K562 (cell line): Measurements from ENCODE around the gene MAP4. TPM values are rescaled to one million over a fixed set of nuclear protein-coding genes. Genes with fewer than 3 reads are reported as not detected.
A peak's percentile ranks its signal among the peaks of the same experiment; 100 is the strongest.

Experiments
- ATAC-seq: fragments of 200-7000 bp; cut with Tn5 transposase; 3 replicates; pipeline ENCODE4 v1.9.1; 2020; ENCODE audit warnings: moderate library complexity
- BruUV-seq: library from RNA; stranded (reverse); fragments of 400-500 nt; replicated peaks from 2 replicates; lab custom pipeline; 2021; lab: Mats Ljungman, UMichigan
- CTCF ChIA-PET: fragments of 300-600 bp; formaldehyde crosslinking; extraction: SDS; loops from one replicate; lab custom pipeline; 2021; ENCODE audit warnings: low intra/inter-chr PET ratio; lab: Yijun Ruan, JAX
- POLR2A ChIA-PET: fragments of 300-600, 350-650 bp; sonication (Branson Sonifier 250); formaldehyde crosslinking; extraction: SDS; loops from one replicate; lab custom pipeline; 2021; ENCODE audit warnings: antibody characterized with exemption, inconsistent platforms; lab: Yijun Ruan, JAX
- DNase-seq, 4 experiments: peaks; one replicate each; pipeline versions ENCODE4 v3.0.0 to v3.0.0-alpha.2; 2011 to 2018; ENCODE audit warnings: low spot score in 3 of 4, mixed read lengths in 3 of 4; ENCODE audit errors: extremely low read depth in 1 of 4
- FAIRE-seq: peaks from 2 replicates; lab custom pipeline; 2011; peaks lifted over from hg19 to GRCh38; lab: Jason Lieb, UNC
- H2AFZ ChIP-seq: 2 replicates; pipeline ENCODE4 v1.6.0; 2011; ENCODE audit warnings: low read depth, low read length, control low read depth, inconsistent platforms
- H3K27ac ChIP-seq: fragments of 200-600 bp; 3 replicates; pipeline ENCODE4 v1.8.0; 2011; ENCODE audit warnings: low read depth, mild to moderate bottlenecking, control low read depth, inconsistent platforms, low read length, moderate library complexity, mixed read lengths; ENCODE audit errors: extremely low read depth
- H3K27me3 ChIP-seq, 2 experiments: fragments of 300-600 bp in 1 of 2; 2 replicates in 1 of 2; 3 replicates in 1 of 2; pipeline versions ENCODE4 v1.6.0 to v1.8.0; 2011; ENCODE audit warnings: inconsistent platforms in 2 of 2, low read length in 2 of 2, mild to moderate bottlenecking in 1 of 2, mixed read lengths in 1 of 2, moderate library complexity in 1 of 2; ENCODE audit not compliant: control insufficient read depth in 2 of 2, insufficient read depth in 2 of 2
- H3K36me3 ChIP-seq: fragments of 300-600 bp; 3 replicates; pipeline ENCODE4 v1.8.0; 2011; ENCODE audit warnings: mild to moderate bottlenecking, low read length, inconsistent platforms; ENCODE audit not compliant: control insufficient read depth, insufficient read depth
- H3K4me1 ChIP-seq, 2 experiments: fragments of 200-600 bp in 1 of 2; replicated peaks in 1 of 2; 2 replicates in 1 of 2; 3 replicates in 1 of 2; pipeline versions ENCODE4 v1.5.1 to v1.8.0; 2011; ENCODE audit warnings: inconsistent platforms in 2 of 2, low read length in 2 of 2, mild to moderate bottlenecking in 1 of 2, mixed read lengths in 1 of 2, moderate library complexity in 1 of 2; ENCODE audit not compliant: control insufficient read depth in 2 of 2, insufficient read depth in 2 of 2
- H3K4me2 ChIP-seq: 2 replicates; pipeline ENCODE4 v1.6.1; 2011; ENCODE audit warnings: low read length, control low read depth, inconsistent platforms, mixed read lengths; ENCODE audit not compliant: insufficient read depth
- H3K4me3 ChIP-seq: fragments of 200-600 bp; sonication (generic), shearing (Covaris generic); 2 replicates; pipeline ENCODE4 v1.5.1; 2016; ENCODE audit warnings: control low read depth, inconsistent platforms
- H3K79me2 ChIP-seq: fragments of 200-600 bp; 3 replicates; pipeline ENCODE4 v1.8.0; 2011; ENCODE audit warnings: low read length, inconsistent platforms; ENCODE audit not compliant: control insufficient read depth, insufficient read depth
- H3K9ac ChIP-seq, 2 experiments: 2 replicates each; pipeline versions ENCODE4 v1.6.0 to v1.6.1; 2011; ENCODE audit warnings: low read depth in 2 of 2, low read length in 2 of 2, control low read depth in 1 of 2, inconsistent platforms in 1 of 2, mild to moderate bottlenecking in 1 of 2, mixed read lengths in 1 of 2; ENCODE audit not compliant: insufficient read depth in 1 of 2
- H3K9me1 ChIP-seq: one replicate; pipeline ENCODE4 v1.6.0; 2011; ENCODE audit warnings: inconsistent platforms, mild to moderate bottlenecking, low read length, moderate library complexity; ENCODE audit not compliant: control insufficient read depth, insufficient read depth
- H3K9me3 ChIP-seq: replicated peaks from 2 replicates; pipeline ENCODE4 v1.5.1; 2011; ENCODE audit warnings: low read depth, low read length, inconsistent platforms; ENCODE audit not compliant: control insufficient read depth, insufficient read depth
- H4K20me1 ChIP-seq: replicated peaks from 2 replicates; pipeline ENCODE4 v1.6.1; 2011; ENCODE audit warnings: low read length, inconsistent platforms, mixed read lengths; ENCODE audit not compliant: control insufficient read depth, insufficient read depth
- CHD4 ChIP-seq: fragments of 200-600 bp; sonication (generic); IDR thresholded peaks from 3 replicates; pipeline ENCODE4 v1.6.1; 2012; ENCODE audit warnings: low read depth, mild to moderate bottlenecking, mixed read lengths, low read length, inconsistent platforms; ENCODE audit not compliant: insufficient read depth, insufficient replicate concordance, poor library complexity, severe bottlenecking
- DPF2 ChIP-seq: fragments of 450-650 bp; IDR thresholded peaks from 2 replicates; pipeline ENCODE4 v1.6.1; 2016
- MYNN ChIP-seq, 2 experiments: sonication (generic); formaldehyde crosslinking in 1 of 2; IDR thresholded peaks; 2 replicates each; pipeline versions ENCODE4 v1.5.0 to v1.6.1; 2016 to 2020; ENCODE audit warnings: antibody characterized with exemption in 1 of 2, missing genetic modification reagents in 1 of 2
- POLR2B ChIP-seq: fragments of 450-650 bp; IDR thresholded peaks from 2 replicates; pipeline ENCODE4 v1.6.1; 2018; ENCODE audit warnings: low read depth; ENCODE audit not compliant: partially characterized antibody
- ZBTB40 ChIP-seq, 2 experiments: fragments of 450-650 bp in 1 of 2; sonication (generic) in 1 of 2; formaldehyde crosslinking in 1 of 2; IDR thresholded peaks; 2 replicates each; pipeline versions ENCODE4 v1.7.1 to v1.9.0; 2016 to 2022; ENCODE audit warnings: inconsistent platforms in 1 of 2, mild to moderate bottlenecking in 1 of 2, missing genetic modification reagents in 1 of 2
- ZNF197 ChIP-seq: fragments of 200-800 bp; sonication (Bioruptor generic); IDR thresholded peaks from 2 replicates; pipeline ENCODE4 v1.6.1; 2016; ENCODE audit warnings: low read depth, missing genetic modification characterization, missing compliant biosample characterization
- WGBS: fragments of 100-300 bp; shearing (Covaris generic); methylation state at CpG from one replicate; pipeline ENCODE4 v1.1.6; 2016; ENCODE audit warnings: low coverage, mixed read lengths; ENCODE audit not compliant: insufficient coverage; ENCODE audit errors: missing lambda C conversion rate; 5-methylcytosine and 5-hydroxymethylcytosine counted together
- in situ Hi-C: fragments of 300-500 bp; cut with MboI; formaldehyde crosslinking; loops from 4 replicates; pipeline ENCODE4 v1.15.0; 2018; ENCODE audit warnings: inconsistent platforms, mixed read lengths
- intact Hi-C: fragments of 100-400 bp; cut with micrococcal nuclease; formaldehyde crosslinking; loops from 2 replicates; pipeline ENCODE4 v1.14.2; 2022
- polyA plus RNA-seq, 8 experiments: library from polyadenylated mRNA; depleted of rRNA in 4 of 8; stranded (reverse) in 5 of 8; unstranded in 3 of 8; fragments of >200 nt; fragmentation: Nextera tagmentation in 2 of 8; fragmentation: Illumina TruSeq in 1 of 8; extraction: Ambion mirVana in 2 of 8; extraction: Trizol in 1 of 8; gene quantifications; 2 replicates each; pipeline versions ENCODE4 v1.2.1 to v1.2.3, GENCODE V29; 2011 to 2014; ENCODE audit warnings: inconsistent platforms in 1 of 8, missing spikeins in 1 of 8
- total RNA-seq, 7 experiments: library from RNA; depleted of rRNA in 6 of 7; stranded (reverse); fragments of >200 nt in 6 of 7; fragmentation: Illumina TruSeq in 2 of 7; extraction: Trizol in 2 of 7; gene quantifications; 2 replicates each; pipeline versions ENCODE4 v1.2.1 to v1.2.3, GENCODE V29; 2011 to 2021; ENCODE audit warnings: low replicate concordance in 1 of 7

The MAP4 gene
- total and polyA plus RNA-seq, 9 of the 15 experiments (the other 6 are each of a cell fraction or from before 2014, with no cell fraction given): 13.3 to 141 (median 36.8) TPM

- TF ChIP-seq CHD4 (no peak), DPF2 (no peak), ZNF197 (CRISPR knock-in tag) (no peak), MYNN (IDR thresholded peaks at IDR 0.05) (peak; percentile 28; the same call in 1 of the 2 replicates), MYNN (CRISPR knock-in tag; IDR thresholded peaks at IDR 0.05) (no peak)
- TF ChIP-seq, all 486 proteins: peak for 16
These were observed 165.4 kb downstream of the MAP4 start (continued) for GRCh38 chr3:47850564-47851410.

GRCh38 chr3:47849699-47850563 is 166.3 kb downstream of the MAP4 start:
- DNase-seq: peak in 2 of 4 experiments; percentile 46 to 60
- no peaks in the 10 kb centered on the region for H3K9me3 ChIP-seq
- WGBS: 90% methylated on average over 34 of the region's 35 CpGs
- H3K4me3 ChIP-seq: no peak overlapping the region
- H3K4me2 ChIP-seq: no peak overlapping the region
- intact Hi-C loops (loop anchor here (1.0 to 5.0 kb wide), 2 partner anchors 140 to 302 kb away; no protein-coding TSS in a partner anchor), in situ Hi-C loops (loop anchor here (25.0 kb wide), 1 partner anchor 1387 kb away; no protein-coding TSS in a partner anchor)
- H3K79me2 ChIP-seq: no peaks in the 10 kb centered on the region
- peaks cover 91% of the 10 kb centered on the region for H3K36me3 ChIP-seq
- H3K4me1 ChIP-seq: peaks cover 0 to 30% of the 10 kb centered on the region in 2 experiments; a peak in 1 of 5 replicates
- peak; percentile 85 for ATAC-seq
- no peak overlapping the region for H2AFZ ChIP-seq
- H3K9me1 ChIP-seq: no peaks in the 10 kb centered on the region
- peak; percentile 85 for FAIRE-seq
- no peaks in the 10 kb centered on the region for H3K27me3 ChIP-seq
- ChIA-PET CTCF (no interaction called here), POLR2A (interaction anchor here (0.6 to 2.1 kb wide), 10 partner anchors 7 to 307 kb away, joined by 3 to 13 read pairs (median 4); no protein-coding TSS in a partner anchor)
- H3K9ac ChIP-seq: peak overlapping the region in 1 of 2 experiments; percentile 49; a peak in 1 of 4 replicates
- peaks cover 13% of the 10 kb centered on the region; the same call in 1 of the 2 replicates for H4K20me1 ChIP-seq
- no peak overlapping the region for H3K27ac ChIP-seq
- BruUV-seq: TSS peak; percentile 22
- peak; percentile 14 for TF ChIP-seq POLR2B
- TF ChIP-seq ZBTB40 (IDR thresholded peaks at IDR 0.05): peak; percentile 69; the same call in 1 of the 2 replicates
- no peak for TF ChIP-seq ZBTB40 (CRISPR knock-in tag; IDR thresholded peaks at IDR 0.05)
